ENCODE results near the gene ATP6V1E1. TPM values are rescaled to one million over a fixed set of nuclear protein-coding genes. Genes with fewer than 3 reads are reported as not detected.

The ATP6V1E1 gene
- total RNA-seq, 1 experiment from 2014 or later = 89.2 TPM

DNA sequence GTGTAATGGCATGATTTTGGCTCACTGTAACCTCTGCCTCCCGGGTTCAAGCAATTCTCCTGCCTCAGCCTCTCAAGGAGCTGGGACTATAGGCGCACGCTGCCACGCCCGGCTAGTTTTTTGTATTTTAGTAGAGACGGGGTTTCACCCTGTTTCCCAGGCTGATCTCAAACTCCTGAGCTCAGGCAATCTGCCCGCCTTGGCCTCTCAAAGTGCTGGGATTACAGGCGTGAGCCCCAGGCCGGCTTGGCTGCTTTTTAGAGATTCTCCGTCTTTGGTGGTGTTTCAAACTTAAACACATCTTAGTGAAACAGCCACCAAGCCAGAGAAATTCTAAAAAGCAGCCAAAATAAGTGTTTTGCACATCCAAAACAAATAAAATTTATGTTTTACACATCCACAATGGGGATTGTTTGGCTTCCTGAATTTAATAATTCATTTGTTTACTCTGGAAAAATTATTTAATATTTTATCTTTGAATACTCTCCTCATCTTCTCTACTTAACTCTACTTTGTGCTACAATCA is 28.4 kb upstream of the ATP6V1E1 start:
- no peak overlapping the region for H2AK5ac ChIP-seq (ENCODE audit: insufficient read length, low read length)
- H3K27me3 ChIP-seq (ENCODE audit: insufficient read depth, low read length) = no peaks in the 10 kb centered on the region
- WGBS (ENCODE audit: extremely low coverage, insufficient read length, low lambda C conversion rate) = no CpG with 5 or more reads among the region's 10 CpGs
- no peaks in the 10 kb centered on the region for H3K79me1 ChIP-seq (ENCODE audit: insufficient read depth, low read depth, low read length, poor library complexity, severe bottlenecking)
- H3K23ac ChIP-seq (ENCODE audit: insufficient read length, low read depth, low read length) = no peak overlapping the region
- no peak overlapping the region for H2BK15ac ChIP-seq (ENCODE audit: low read depth, low read length)
- H4K8ac ChIP-seq (replicated peaks; ENCODE audit: insufficient read length, low read depth, low read length) = no peak overlapping the region
- H3K9ac ChIP-seq (ENCODE audit: extremely low read depth, insufficient read length, low read length) = no peak overlapping the region
- no peak overlapping the region for H2BK5ac ChIP-seq (ENCODE audit: insufficient read length, low read length)
- H2AFZ ChIP-seq (ENCODE audit: low read length) = no peak overlapping the region
- no peak overlapping the region for H2BK120ac ChIP-seq (ENCODE audit: low read depth, low read length, poor library complexity, severe bottlenecking)
- no peak overlapping the region for H3K27ac Mint-ChIP-seq
- H3K4me3 Mint-ChIP-seq = no peak overlapping the region
- H3K18ac ChIP-seq (ENCODE audit: insufficient read length, low read depth, low read length) = no peak overlapping the region
- no peaks in the 10 kb centered on the region for H4K20me1 ChIP-seq (ENCODE audit: control insufficient read depth, insufficient read depth, insufficient read length)
- H3K27ac ChIP-seq (ENCODE audit: insufficient read length, low read depth, low read length) = no peak overlapping the region
- H3K36me3 Mint-ChIP-seq (ENCODE audit: insufficient read depth in 1 of 3, low read depth in 3 of 3) = peaks cover 14 to 42% (median 38%) of the 10 kb centered on the region in 3 experiments; a peak in 6 of 7 replicates
- DNase-seq = no peak
- TF ChIP-seq, protein P1, sequence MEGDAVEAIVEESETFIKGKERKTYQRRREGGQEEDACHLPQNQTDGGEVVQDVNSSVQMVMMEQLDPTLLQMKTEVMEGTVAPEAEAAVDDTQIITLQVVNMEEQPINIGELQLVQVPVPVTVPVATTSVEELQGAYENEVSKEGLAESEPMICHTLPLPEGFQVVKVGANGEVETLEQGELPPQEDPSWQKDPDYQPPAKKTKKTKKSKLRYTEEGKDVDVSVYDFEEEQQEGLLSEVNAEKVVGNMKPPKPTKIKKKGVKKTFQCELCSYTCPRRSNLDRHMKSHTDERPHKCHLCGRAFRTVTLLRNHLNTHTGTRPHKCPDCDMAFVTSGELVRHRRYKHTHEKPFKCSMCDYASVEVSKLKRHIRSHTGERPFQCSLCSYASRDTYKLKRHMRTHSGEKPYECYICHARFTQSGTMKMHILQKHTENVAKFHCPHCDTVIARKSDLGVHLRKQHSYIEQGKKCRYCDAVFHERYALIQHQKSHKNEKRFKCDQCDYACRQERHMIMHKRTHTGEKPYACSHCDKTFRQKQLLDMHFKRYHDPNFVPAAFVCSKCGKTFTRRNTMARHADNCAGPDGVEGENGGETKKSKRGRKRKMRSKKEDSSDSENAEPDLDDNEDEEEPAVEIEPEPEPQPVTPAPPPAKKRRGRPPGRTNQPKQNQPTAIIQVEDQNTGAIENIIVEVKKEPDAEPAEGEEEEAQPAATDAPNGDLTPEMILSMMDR (conservative IDR thresholded peaks at IDR 0.05) = no peak
- no peaks in the 10 kb centered on the region for H3K23me2 ChIP-seq (ENCODE audit: insufficient read length, low read depth, low read length, poor library complexity, severe bottlenecking)
- no peaks in the 10 kb centered on the region for H3K9me3 ChIP-seq (ENCODE audit: control insufficient read depth, low read depth, low read length)
- H3T11ph ChIP-seq (ENCODE audit: low read length) = no peak overlapping the region
- H3K79me2 ChIP-seq (ENCODE audit: insufficient read depth, low read length) = no peaks in the 10 kb centered on the region
- no peak overlapping the region for H4K91ac ChIP-seq (ENCODE audit: insufficient read length, low read depth, low read length)
- no peak overlapping the region for H3K4ac ChIP-seq (ENCODE audit: low read depth, low read length)
- H3K14ac ChIP-seq (ENCODE audit: insufficient read depth, low read length) = no peak overlapping the region
- no peaks in the 10 kb centered on the region for H3K4me1 ChIP-seq (ENCODE audit: insufficient read depth, low read length)
- H2BK20ac ChIP-seq (ENCODE audit: low read depth, low read length, poor library complexity, severe bottlenecking) = no peak overlapping the region
- H4K5ac ChIP-seq (ENCODE audit: insufficient read length, low read depth, low read length) = no peak overlapping the region
- H3K9me3 Mint-ChIP-seq = no peaks in the 10 kb centered on the region
- no peak overlapping the region for H3K4me2 ChIP-seq (ENCODE audit: insufficient read depth, insufficient read length, low read length)
- no peaks in the 10 kb centered on the region for H3K4me1 Mint-ChIP-seq
- no peaks in the 10 kb centered on the region for H3K27me3 Mint-ChIP-seq (ENCODE audit: low read depth)
- no peak overlapping the region for H3K56ac ChIP-seq (ENCODE audit: insufficient read length, low read depth, low read length)
- H2BK12ac ChIP-seq (ENCODE audit: insufficient read length, low read depth, low read length) = no peak overlapping the region
